Measurements from ENCODE around the gene SELENOS.

GRCh38 chr15:101272584-101272983 is 4.7 kb downstream of the SELENOS start:
- TF ChIP-seq CTCF (IDR thresholded peaks at IDR 0.05) (no peak), POLR2A (IDR thresholded peaks at IDR 0.05) (no peak)

Data from thyroid gland (tissue), 4 donors.